T-helper 1 cell treated with Interleukin-12 subunit alpha and Interleukin-12 subunit beta and Interleukin-4 antibody, amounts not matched to agents 30 μg/mL and 1 μg/mL, for 36 hours (primary cell): ENCODE measurements around the gene IRF7.
A peak's percentile ranks its signal among the peaks of the same experiment; 100 is the strongest.

Experiments
- H3K27ac Mint-ChIP-seq: one replicate; pipeline ENCODE4 v1.8.0; 2021; ENCODE audit warnings: mild to moderate bottlenecking, mixed read lengths
- H3K27me3 Mint-ChIP-seq: one replicate; pipeline ENCODE4 v1.8.0; 2021; ENCODE audit warnings: low read depth, mixed read lengths
- H3K36me3 Mint-ChIP-seq: one replicate; pipeline ENCODE4 v1.8.0; 2021; ENCODE audit warnings: low read depth, mixed read lengths
- H3K4me1 Mint-ChIP-seq: one replicate; pipeline ENCODE4 v1.8.0; 2021; ENCODE audit warnings: low read depth, mixed read lengths
- H3K4me3 Mint-ChIP-seq: one replicate; pipeline ENCODE4 v1.8.0; 2021; ENCODE audit warnings: mild to moderate bottlenecking, moderate library complexity, mixed read lengths
- H3K9me3 Mint-ChIP-seq: one replicate; pipeline ENCODE4 v1.8.0; 2021; ENCODE audit warnings: mixed read lengths

Gene IRF7

GRCh38 chr11:619628-620050 is 3.9 kb upstream of the IRF7 start:
- H3K9me3 Mint-ChIP-seq, result no peaks in the 10 kb centered on the region
- peaks cover 3% of the 10 kb centered on the region for H3K4me1 Mint-ChIP-seq
- no peaks in the 10 kb centered on the region for H3K27me3 Mint-ChIP-seq
- H3K4me3 Mint-ChIP-seq, result no peak overlapping the region
- no peak overlapping the region for H3K27ac Mint-ChIP-seq
- H3K36me3 Mint-ChIP-seq, result peaks cover 1% of the 10 kb centered on the region

GRCh38 chr11:618856-619627 is 3.3 kb upstream of the IRF7 start:
- peaks cover 7% of the 10 kb centered on the region for H3K36me3 Mint-ChIP-seq
- peaks cover 9% of the 10 kb centered on the region for H3K4me1 Mint-ChIP-seq
- no peak overlapping the region for H3K27ac Mint-ChIP-seq
- no peaks in the 10 kb centered on the region for H3K9me3 Mint-ChIP-seq
- H3K4me3 Mint-ChIP-seq, result no peak overlapping the region
- no peaks in the 10 kb centered on the region for H3K27me3 Mint-ChIP-seq

GRCh38 chr11:617912-618682 is 2.3 kb upstream of the IRF7 start:
- Mint-ChIP-seq H3K9me3 (no peaks in the 10 kb centered on the region), H3K27me3 (no peaks in the 10 kb centered on the region), H3K4me3 (no peak overlapping the region), H3K36me3 (peaks cover 10% of the 10 kb centered on the region), H3K27ac (no peak overlapping the region), H3K4me1 (peaks cover 9% of the 10 kb centered on the region)

- Mint-ChIP-seq H3K27me3 (no peaks in the 10 kb centered on the region), H3K27ac (no peak overlapping the region), H3K9me3 (no peaks in the 10 kb centered on the region), H3K4me1 (peaks cover 9% of the 10 kb centered on the region), H3K4me3 (no peak overlapping the region), H3K36me3 (peaks cover 12% of the 10 kb centered on the region)
Measured at GRCh38 chr11:617199-617911, 1.6 kb upstream of the IRF7 start.

DNA sequence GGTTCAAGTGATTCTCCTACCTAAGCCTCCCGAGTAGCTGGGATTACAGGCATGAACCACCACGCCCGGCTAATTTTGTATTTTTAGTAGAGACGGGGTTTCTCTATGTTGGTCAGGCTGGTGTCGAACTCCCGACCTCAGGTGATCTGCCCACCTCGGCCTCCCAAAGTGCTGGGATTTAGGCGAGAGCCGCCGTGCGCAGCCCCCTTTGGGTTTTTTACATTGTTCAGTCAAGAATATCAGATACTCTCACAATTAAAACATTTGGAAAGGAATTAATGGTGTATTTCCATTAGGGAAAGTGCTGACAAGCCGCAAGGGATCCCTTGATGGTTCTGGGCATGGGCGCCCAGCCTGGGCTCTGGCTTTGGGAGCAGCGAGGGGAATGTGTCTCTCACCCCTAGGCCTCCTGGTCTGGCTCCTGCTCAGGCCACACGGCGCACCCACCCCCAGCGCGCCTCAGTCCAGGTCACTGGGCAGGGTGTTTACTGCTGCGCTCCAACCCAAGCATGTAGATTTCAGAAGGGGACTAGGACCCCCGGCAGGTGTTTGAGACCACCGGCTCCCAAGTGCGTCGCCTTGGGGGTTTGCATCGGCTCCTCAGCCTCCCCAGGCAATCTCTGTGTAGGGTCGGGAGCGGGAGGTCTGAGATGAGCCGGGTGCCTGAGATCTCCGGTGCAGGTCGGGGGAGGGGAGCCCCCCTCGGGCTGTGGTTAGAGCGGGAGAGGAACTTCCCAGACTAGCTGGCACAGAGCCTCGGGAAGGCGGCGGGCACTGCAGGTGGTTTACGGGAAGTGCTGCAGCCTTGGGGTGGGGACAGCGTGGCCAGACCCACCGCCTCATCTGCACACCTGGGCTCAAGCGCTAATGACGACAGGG is 809 bp upstream of the IRF7 start:
- Mint-ChIP-seq H3K4me1 (peaks cover 11% of the 10 kb centered on the region), H3K9me3 (no peaks in the 10 kb centered on the region), H3K36me3 (peaks cover 18% of the 10 kb centered on the region), H3K4me3 (peak overlapping the region; percentile 89), H3K27me3 (no peaks in the 10 kb centered on the region), H3K27ac (peak overlapping the region; percentile 96)

- Mint-ChIP-seq H3K9me3 (no peaks in the 10 kb centered on the region), H3K4me3 (peak overlapping the region; percentile 89), H3K4me1 (peaks cover 13% of the 10 kb centered on the region), H3K27ac (peak overlapping the region; percentile 90), H3K36me3 (peaks cover 22% of the 10 kb centered on the region), H3K27me3 (no peaks in the 10 kb centered on the region)
Measured at GRCh38 chr11:614623-615503, 887 bp downstream of the IRF7 start.

- H3K4me1 Mint-ChIP-seq, result peaks cover 13% of the 10 kb centered on the region
- no peaks in the 10 kb centered on the region for H3K9me3 Mint-ChIP-seq
- no peaks in the 10 kb centered on the region for H3K27me3 Mint-ChIP-seq
- H3K36me3 Mint-ChIP-seq, result peaks cover 23% of the 10 kb centered on the region
- peak overlapping the region; percentile 78 for H3K27ac Mint-ChIP-seq
- H3K4me3 Mint-ChIP-seq, result peak overlapping the region; percentile 77
Measured at GRCh38 chr11:614021-614622, 1.6 kb downstream of the IRF7 start.

- Mint-ChIP-seq H3K27ac (peak overlapping the region; percentile 78), H3K4me1 (peaks cover 13% of the 10 kb centered on the region), H3K9me3 (no peaks in the 10 kb centered on the region), H3K4me3 (peak overlapping the region; percentile 50), H3K36me3 (peaks cover 25% of the 10 kb centered on the region), H3K27me3 (no peaks in the 10 kb centered on the region)
Measured at GRCh38 chr11:613369-613968, 2.3 kb downstream of the IRF7 start.

DNA sequence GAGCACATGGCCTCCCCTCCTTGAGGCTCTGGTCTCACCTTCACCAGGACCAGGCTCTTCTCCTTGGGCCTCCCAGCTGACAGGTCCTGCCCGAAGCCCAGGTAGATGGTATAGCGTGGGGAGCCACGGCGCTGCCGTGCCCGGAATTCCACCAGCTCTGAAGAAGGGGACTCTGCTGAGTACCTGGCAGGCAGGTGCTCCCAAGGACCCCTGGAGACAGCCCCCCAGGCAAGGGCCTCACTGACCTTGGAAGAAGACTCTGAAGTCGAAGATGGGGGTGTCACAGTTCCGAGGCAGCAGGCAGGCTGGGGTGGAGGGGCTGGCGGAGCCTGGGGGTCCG is 2.8 kb downstream of the IRF7 start:
- Mint-ChIP-seq H3K27ac (no peak overlapping the region), H3K4me1 (peaks cover 13% of the 10 kb centered on the region), H3K27me3 (no peaks in the 10 kb centered on the region), H3K9me3 (no peaks in the 10 kb centered on the region), H3K36me3 (peaks cover 29% of the 10 kb centered on the region), H3K4me3 (no peak overlapping the region)

DNA sequence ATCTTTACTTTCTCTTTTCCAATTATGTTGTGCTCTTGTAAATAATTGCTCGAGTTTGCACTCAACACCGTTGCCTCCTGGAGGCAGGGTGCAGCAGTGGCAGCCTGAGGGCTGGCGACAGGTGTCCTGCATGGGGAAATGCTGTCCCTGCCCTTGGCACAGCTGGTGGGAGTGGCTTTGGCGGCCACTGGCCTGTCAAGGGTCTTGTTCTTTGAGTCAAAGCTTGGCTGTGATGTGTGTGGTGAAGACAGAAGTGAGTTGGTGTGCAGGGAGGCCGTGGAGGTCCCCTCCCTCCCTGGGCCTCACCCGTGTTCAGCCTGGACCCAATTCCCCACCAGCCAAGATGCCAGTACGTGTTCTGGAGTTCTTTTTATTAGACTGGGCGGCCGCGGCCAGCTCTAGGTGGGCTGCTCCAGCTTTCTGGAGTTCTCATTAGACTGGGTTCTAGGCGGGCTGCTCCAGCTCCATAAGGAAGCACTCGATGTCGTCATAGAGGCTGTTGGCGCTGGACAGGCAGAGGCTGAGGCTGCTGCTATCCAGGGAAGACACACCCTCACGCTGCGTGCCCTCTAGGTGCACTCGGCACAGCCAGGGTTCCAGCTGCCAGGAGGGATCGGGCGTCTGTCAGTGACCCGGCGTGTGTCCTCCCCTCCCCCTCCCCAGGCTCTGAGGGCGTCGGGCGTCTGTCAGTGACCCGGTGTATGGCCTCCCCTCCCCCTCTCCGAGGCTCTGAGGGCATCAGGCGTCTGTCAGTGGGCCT is 3.4 kb downstream of the IRF7 start:
- Mint-ChIP-seq H3K4me1 (peaks cover 13% of the 10 kb centered on the region), H3K27me3 (no peaks in the 10 kb centered on the region), H3K4me3 (peak overlapping the region; percentile 70), H3K36me3 (peaks cover 29% of the 10 kb centered on the region), H3K27ac (peak overlapping the region; percentile 81), H3K9me3 (no peaks in the 10 kb centered on the region)

DNA sequence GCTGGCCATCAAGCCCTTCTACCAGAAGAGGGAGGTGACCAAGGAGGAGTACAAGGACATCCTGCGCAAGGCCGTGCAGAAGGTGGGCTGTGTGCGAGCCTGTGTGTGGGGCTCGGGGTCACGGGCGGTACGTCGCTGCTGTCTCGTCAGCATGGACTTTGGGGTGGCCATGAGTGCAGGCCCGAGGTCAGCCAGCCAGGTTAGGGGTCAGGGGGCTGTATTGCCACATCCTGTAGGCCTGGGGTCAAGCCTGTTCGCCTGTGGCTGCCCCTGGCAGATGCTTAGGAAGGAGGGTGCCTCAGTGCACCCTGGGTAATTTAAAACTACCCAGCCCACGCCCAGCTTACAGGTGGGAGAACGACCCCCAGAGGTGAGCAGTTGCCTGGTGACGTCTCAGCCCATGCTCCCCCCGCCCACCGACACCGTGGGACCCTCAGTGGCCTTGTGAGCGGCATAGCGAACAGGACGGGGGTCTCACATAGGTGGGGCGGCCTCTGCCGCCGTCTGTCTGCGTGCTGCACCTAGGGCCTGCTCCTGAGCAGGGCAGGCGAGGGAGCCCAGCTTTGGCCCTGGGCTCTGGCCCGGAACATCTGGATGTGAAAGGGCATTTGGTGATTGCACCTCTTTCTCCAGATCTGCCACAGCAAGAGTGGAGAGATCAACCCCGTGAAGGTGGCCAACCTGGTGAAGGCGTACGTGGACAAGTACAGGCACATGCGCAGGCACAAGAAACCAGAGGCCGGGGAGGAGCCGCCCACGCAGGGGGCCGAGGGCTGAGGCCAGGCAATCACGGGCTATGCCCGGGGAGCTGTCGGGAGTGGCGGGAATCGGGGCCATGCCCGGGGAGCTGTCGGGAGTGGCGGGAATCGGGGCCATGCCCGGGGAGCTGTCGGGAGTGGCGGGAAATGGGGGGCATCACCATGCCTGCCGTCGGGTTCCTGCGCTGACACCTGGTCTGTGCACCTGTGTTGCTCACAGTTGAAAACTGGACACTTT is 4.5 kb downstream of the IRF7 start:
- no peaks in the 10 kb centered on the region for H3K9me3 Mint-ChIP-seq
- H3K4me1 Mint-ChIP-seq, result peaks cover 13% of the 10 kb centered on the region
- H3K27ac Mint-ChIP-seq, result no peak overlapping the region
- no peak overlapping the region for H3K4me3 Mint-ChIP-seq
- H3K36me3 Mint-ChIP-seq, result peaks cover 34% of the 10 kb centered on the region
- no peaks in the 10 kb centered on the region for H3K27me3 Mint-ChIP-seq
